Measurements from ENCODE around the gene CACNA1I. TPM values are rescaled to one million over a fixed set of nuclear protein-coding genes. Genes with fewer than 3 reads are reported as not detected.

The CACNA1I gene
- total RNA-seq, 1 experiment from 2014 or later = 0.90 TPM

DNA sequence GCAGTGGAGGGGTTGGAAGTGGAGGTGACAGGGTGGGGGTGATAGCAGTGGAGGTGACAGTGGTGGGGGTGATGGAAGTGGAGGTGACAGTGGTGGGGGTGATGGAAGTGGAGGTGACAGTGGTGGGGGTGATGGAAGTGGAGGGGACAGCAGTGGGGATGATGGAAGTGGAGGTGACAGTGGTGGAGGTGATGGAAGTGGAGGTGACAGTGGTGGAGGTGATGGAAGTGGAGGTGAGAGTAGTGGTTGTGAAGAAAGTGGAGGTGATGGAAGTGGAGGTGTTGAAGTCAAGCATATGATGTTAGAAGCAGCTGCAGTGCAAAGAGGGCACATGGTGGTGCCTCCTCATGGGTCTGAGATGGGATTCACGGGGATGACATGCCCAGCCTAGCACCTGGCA, 141.5 kb downstream of the CACNA1I start:
- Histone ChIP-seq H3K4me3 (ENCODE audit: low read depth, low read length, poor library complexity, severe bottlenecking) (no peak overlapping the region), H3K27ac (ENCODE audit: low read depth, low read length, poor library complexity, severe bottlenecking) (no peak overlapping the region), H3K4me1 (ENCODE audit: insufficient read depth, low read length, poor library complexity, severe bottlenecking) (peaks cover 11% of the 10 kb centered on the region), H3K36me3 (ENCODE audit: insufficient read depth, low read length, poor library complexity, severe bottlenecking) (no peaks in the 10 kb centered on the region), H3K27me3 (replicated peaks; ENCODE audit: insufficient read depth, low read depth, low read length, poor library complexity) (no peaks in the 10 kb centered on the region), H3K9me3 (ENCODE audit: low read depth, low read length, poor library complexity, severe bottlenecking) (no peaks in the 10 kb centered on the region)
- TF ChIP-seq EZH2 (IDR thresholded peaks at IDR 0.05; ENCODE audit: borderline replicate concordance, low read depth, low read length, poor library complexity, severe bottlenecking) = no peak
- CTCF ChIA-PET = no interaction called here
- POLR2A ChIA-PET (ENCODE audit: low non-redundant PET) = no interaction called here
- intact Hi-C loops (cut with micrococcal nuclease; ENCODE audit: unreplicated experiment) = no loop called here
- DNase-seq (ENCODE audit: low spot score) = no peak
- BruUV-seq (replicated peaks) = no TSS peak

DNA sequence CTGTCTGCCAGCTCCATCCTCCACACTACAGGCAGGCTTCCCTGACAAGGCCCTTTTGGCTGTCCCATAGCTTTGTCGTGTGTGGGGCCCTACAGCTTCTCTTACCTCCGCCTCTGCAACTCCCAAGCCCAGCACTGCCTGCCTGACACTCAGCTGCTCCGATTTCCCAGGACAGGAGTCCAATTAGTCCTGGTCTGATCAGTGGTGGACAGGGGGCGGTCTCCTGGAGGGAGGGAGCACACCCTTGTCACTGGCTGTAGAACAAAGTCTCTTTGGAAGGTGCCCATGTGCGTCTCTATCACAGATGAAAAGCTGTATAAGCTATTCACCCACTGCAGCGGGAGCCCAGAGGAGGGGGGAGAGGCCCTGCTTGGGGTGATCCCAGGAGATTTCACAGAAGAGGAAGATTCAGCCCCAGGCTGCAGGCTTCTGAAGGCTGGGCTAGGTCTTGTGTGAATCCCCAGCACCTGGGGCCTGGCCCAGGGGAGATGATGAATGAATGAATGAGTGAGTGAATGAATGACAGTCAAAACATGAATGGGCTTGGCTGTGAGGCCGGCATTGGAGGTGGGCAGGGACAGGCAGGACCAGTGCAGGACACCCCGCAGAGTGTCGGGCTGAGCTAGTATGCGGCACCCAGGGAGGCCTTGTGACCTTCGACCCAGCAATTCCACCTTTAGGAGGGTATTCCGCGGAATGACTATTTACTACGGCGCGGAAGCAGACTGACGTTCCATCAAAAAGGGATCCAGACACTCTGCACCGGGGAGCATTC, 142.4 kb downstream of the CACNA1I start:
- ChIA-PET CTCF (no interaction called here), POLR2A (ENCODE audit: low non-redundant PET) (no interaction called here)
- DNase-seq (ENCODE audit: low spot score) = no peak
- no peaks in the 10 kb centered on the region for H3K36me3 ChIP-seq (ENCODE audit: insufficient read depth, low read length, poor library complexity, severe bottlenecking)
- H3K27me3 ChIP-seq (replicated peaks; ENCODE audit: insufficient read depth, low read depth, low read length, poor library complexity) = no peaks in the 10 kb centered on the region
- intact Hi-C loops (cut with micrococcal nuclease; ENCODE audit: unreplicated experiment) = no loop called here
- TF ChIP-seq, protein P1, sequence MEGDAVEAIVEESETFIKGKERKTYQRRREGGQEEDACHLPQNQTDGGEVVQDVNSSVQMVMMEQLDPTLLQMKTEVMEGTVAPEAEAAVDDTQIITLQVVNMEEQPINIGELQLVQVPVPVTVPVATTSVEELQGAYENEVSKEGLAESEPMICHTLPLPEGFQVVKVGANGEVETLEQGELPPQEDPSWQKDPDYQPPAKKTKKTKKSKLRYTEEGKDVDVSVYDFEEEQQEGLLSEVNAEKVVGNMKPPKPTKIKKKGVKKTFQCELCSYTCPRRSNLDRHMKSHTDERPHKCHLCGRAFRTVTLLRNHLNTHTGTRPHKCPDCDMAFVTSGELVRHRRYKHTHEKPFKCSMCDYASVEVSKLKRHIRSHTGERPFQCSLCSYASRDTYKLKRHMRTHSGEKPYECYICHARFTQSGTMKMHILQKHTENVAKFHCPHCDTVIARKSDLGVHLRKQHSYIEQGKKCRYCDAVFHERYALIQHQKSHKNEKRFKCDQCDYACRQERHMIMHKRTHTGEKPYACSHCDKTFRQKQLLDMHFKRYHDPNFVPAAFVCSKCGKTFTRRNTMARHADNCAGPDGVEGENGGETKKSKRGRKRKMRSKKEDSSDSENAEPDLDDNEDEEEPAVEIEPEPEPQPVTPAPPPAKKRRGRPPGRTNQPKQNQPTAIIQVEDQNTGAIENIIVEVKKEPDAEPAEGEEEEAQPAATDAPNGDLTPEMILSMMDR (conservative IDR thresholded peaks at IDR 0.05; ENCODE audit: low read depth, low read length) = no peak
- TF ChIP-seq EZH2 (IDR thresholded peaks at IDR 0.05; ENCODE audit: borderline replicate concordance, low read depth, low read length, poor library complexity, severe bottlenecking) = no peak
- no TSS peak for BruUV-seq (replicated peaks)
- H3K9me3 ChIP-seq (ENCODE audit: low read depth, low read length, poor library complexity, severe bottlenecking) = no peaks in the 10 kb centered on the region
- H3K4me3 ChIP-seq (ENCODE audit: low read depth, low read length, poor library complexity, severe bottlenecking) = no peak overlapping the region
- H3K27ac ChIP-seq (ENCODE audit: low read depth, low read length, poor library complexity, severe bottlenecking) = no peak overlapping the region
- peaks cover 2% of the 10 kb centered on the region for H3K4me1 ChIP-seq (ENCODE audit: insufficient read depth, low read length, poor library complexity, severe bottlenecking)

DNA sequence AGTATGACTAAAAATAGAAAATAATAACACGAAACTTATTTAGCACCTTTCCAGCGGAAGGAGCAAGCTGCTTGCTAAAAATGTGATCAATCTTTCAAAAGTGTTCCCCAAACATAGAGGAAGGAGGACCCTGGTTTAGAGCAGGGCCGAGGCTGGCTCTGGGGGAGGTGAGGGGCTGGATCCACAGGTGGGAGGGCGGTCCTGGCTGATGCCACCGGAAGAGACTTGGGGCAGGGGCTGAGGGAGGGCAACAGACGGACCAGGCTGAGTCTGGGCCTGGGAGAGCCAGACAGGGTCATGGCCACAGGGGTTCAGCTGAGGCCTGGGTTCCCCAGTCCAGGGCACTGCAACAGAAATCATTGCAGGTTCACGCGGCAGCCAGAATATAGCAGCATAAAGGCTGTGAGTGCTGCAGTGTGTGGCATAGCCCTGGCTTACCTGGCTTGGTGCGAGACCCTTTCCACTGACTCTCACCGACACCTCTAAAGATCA, 143.3 kb downstream of the CACNA1I start:
- no TSS peak for BruUV-seq (replicated peaks)
- H3K27ac ChIP-seq (ENCODE audit: low read depth, low read length, poor library complexity, severe bottlenecking) = no peak overlapping the region
- intact Hi-C loops (cut with micrococcal nuclease; ENCODE audit: unreplicated experiment) = no loop called here
- no peak for TF ChIP-seq EZH2 (IDR thresholded peaks at IDR 0.05; ENCODE audit: borderline replicate concordance, low read depth, low read length, poor library complexity, severe bottlenecking)
- TF ChIP-seq, protein P1 (conservative IDR thresholded peaks at IDR 0.05; ENCODE audit: low read depth, low read length) = no peak
- H3K9me3 ChIP-seq (ENCODE audit: low read depth, low read length, poor library complexity, severe bottlenecking) = no peaks in the 10 kb centered on the region
- POLR2A ChIA-PET (ENCODE audit: low non-redundant PET) = no interaction called here
- no peaks in the 10 kb centered on the region for H3K4me1 ChIP-seq (ENCODE audit: insufficient read depth, low read length, poor library complexity, severe bottlenecking)
- DNase-seq (ENCODE audit: low spot score) = no peak
- H3K27me3 ChIP-seq (replicated peaks; ENCODE audit: insufficient read depth, low read depth, low read length, poor library complexity) = no peaks in the 10 kb centered on the region
- H3K4me3 ChIP-seq (ENCODE audit: low read depth, low read length, poor library complexity, severe bottlenecking) = no peak overlapping the region
- CTCF ChIA-PET = no interaction called here
- no peaks in the 10 kb centered on the region for H3K36me3 ChIP-seq (ENCODE audit: insufficient read depth, low read length, poor library complexity, severe bottlenecking)

DNA sequence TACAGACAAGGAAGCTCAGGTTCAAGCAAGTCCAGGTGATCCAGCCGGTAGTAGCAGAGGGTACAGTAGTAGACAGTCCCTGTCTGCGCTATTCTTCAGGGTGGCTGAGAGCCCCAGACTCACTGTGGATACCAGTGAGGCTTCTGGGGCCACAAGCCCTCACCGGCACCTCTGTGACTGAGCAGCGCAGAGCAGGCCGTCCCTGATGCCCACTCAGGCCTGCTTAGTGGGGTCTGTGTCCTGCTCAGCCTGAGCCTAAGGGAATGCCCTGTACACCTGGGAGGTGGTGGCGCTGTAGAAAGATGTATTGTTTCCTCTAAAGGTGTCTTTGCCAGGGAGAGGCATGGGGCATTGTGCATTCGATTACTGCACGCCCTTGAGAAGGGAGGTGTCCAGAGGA, 143.8 kb downstream of the CACNA1I start:
- CTCF ChIA-PET = no interaction called here
- no peak for DNase-seq (ENCODE audit: low spot score)
- no peak overlapping the region for H3K27ac ChIP-seq (ENCODE audit: low read depth, low read length, poor library complexity, severe bottlenecking)
- TF ChIP-seq, protein P1 (conservative IDR thresholded peaks at IDR 0.05; ENCODE audit: low read depth, low read length) = no peak
- TF ChIP-seq EZH2 (IDR thresholded peaks at IDR 0.05; ENCODE audit: borderline replicate concordance, low read depth, low read length, poor library complexity, severe bottlenecking) = no peak
- intact Hi-C loops (cut with micrococcal nuclease; ENCODE audit: unreplicated experiment) = no loop called here
- no peaks in the 10 kb centered on the region for H3K27me3 ChIP-seq (replicated peaks; ENCODE audit: insufficient read depth, low read depth, low read length, poor library complexity)
- no peaks in the 10 kb centered on the region for H3K4me1 ChIP-seq (ENCODE audit: insufficient read depth, low read length, poor library complexity, severe bottlenecking)
- no peaks in the 10 kb centered on the region for H3K9me3 ChIP-seq (ENCODE audit: low read depth, low read length, poor library complexity, severe bottlenecking)
- POLR2A ChIA-PET (ENCODE audit: low non-redundant PET) = no interaction called here
- BruUV-seq (replicated peaks) = no TSS peak
- no peak overlapping the region for H3K4me3 ChIP-seq (ENCODE audit: low read depth, low read length, poor library complexity, severe bottlenecking)
- no peaks in the 10 kb centered on the region for H3K36me3 ChIP-seq (ENCODE audit: insufficient read depth, low read length, poor library complexity, severe bottlenecking)
